Ishikawa (cell line): ENCODE measurements around the gene PRKCE.

Experiments
- CEBPB ChIP-seq: IDR thresholded peaks from 2 replicates; pipeline ENCODE4 v1.6.1; 2012
- CREB1 ChIP-seq: IDR thresholded peaks from 2 replicates; pipeline ENCODE4 v1.6.1; 2012; ENCODE audit warnings: low read depth
- EGR1 ChIP-seq: IDR thresholded peaks from 2 replicates; pipeline ENCODE4 v1.6.1; 2012
- EP300 ChIP-seq: IDR thresholded peaks from 2 replicates; pipeline ENCODE4 v1.6.1; 2012; ENCODE audit warnings: borderline replicate concordance
- FOXM1 ChIP-seq: IDR thresholded peaks from 2 replicates; pipeline ENCODE4 v1.6.1; 2012; ENCODE audit warnings: low read depth, borderline replicate concordance
- NFIC ChIP-seq: IDR thresholded peaks from 2 replicates; pipeline ENCODE4 v1.6.1; 2012
- RAD21 ChIP-seq: IDR thresholded peaks from 2 replicates; pipeline ENCODE4 v1.6.1; 2012; ENCODE audit warnings: low read depth
- TAF1 ChIP-seq: IDR thresholded peaks from 2 replicates; pipeline ENCODE4 v1.6.1; 2012; ENCODE audit warnings: low read depth, mild to moderate bottlenecking
- TCF12 ChIP-seq: IDR thresholded peaks from 2 replicates; pipeline ENCODE4 v1.6.1; 2012; ENCODE audit warnings: low read depth
- TEAD4 ChIP-seq: IDR thresholded peaks from 2 replicates; pipeline ENCODE4 v1.6.1; 2012
- YY1 ChIP-seq: IDR thresholded peaks from 2 replicates; pipeline ENCODE4 v1.6.1; 2012; ENCODE audit warnings: low read depth
- ZBTB7A ChIP-seq: IDR thresholded peaks from 2 replicates; pipeline ENCODE4 v1.6.1; 2012; ENCODE audit warnings: low read depth
- TF ChIP-seq, protein P1 (sequence below): IDR thresholded peaks from 2 replicates; pipeline ENCODE4 v1.6.1; 2012
- TF ChIP-seq, protein P2 (sequence below): IDR thresholded peaks from 2 replicates; pipeline ENCODE4 v1.6.1; 2012
- TF ChIP-seq, protein P3 (sequence below): IDR thresholded peaks from 2 replicates; pipeline ENCODE4 v1.6.1; 2012; ENCODE audit warnings: low read depth, mild to moderate bottlenecking

Gene PRKCE

DNA sequence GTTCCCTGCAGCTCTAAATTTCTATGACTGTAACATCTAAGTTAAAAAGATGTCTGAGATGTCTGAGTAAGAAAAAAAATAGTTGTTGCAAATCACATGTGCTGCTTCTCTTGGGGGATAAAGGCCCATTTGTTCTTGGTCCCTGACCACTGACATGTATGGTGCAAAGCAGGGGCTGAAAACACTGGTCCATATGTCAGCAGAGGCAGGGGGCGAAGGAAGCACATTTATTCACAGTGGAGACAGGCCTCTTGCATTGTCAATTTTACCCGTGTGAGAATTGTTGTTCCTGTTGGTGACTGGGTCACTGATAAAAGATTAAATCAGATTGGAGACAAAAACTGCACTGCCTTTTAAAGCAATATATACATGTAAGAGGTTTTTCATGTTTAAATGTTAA, 38.8 kb downstream of the PRKCE start:
- no peak for TF ChIP-seq NFIC
- TF ChIP-seq CEBPB, result no peak
- no peak for TF ChIP-seq CREB1
- no peak for TF ChIP-seq TCF12
- no peak for TF ChIP-seq ZBTB7A
- TF ChIP-seq YY1, result no peak
- TF ChIP-seq RAD21, result no peak

DNA sequence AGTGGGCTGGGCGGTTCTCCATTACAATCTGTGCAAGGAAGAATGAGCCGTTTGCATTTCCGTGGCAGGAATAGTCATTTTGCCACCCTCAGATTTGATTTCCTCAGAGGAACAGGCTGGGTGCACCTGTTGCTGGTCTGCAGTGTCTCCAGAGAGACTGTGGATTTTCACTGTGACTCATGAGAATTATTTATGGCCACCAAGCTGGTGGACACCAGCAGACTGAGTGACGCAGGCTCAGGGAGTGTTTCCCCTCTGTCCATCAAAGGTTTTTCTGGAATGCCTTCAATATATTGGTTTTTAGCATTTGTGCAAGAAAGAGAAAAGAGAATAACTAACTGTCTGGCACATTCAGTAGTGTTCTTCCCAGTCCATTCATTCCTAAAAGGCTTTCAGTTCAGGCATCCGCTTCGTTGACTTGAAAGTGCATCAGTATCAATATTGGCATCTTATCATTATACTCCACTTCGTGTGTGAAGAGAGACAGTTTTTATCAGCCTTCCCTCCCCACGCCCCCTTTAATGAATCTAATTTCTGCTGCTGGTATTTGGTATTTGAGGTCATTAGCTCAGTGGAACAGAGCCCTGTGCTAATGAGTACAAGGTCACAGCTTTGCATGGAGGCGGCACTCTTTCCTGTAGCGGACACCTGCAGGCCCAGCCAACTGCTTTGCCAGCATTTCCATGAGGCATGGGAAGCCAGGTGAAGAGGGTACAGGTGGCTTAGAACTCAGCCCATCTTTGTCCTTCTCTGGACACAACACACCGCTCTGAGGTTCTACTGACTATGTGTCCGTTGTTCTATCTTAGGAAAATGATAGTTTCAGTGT, 39.9 kb downstream of the PRKCE start:
- TF ChIP-seq RAD21, result no peak
- 0 out of 2 replicates have a peak, but pooled peaks have one; percentile 28 for TF ChIP-seq YY1
- TF ChIP-seq, protein P1, sequence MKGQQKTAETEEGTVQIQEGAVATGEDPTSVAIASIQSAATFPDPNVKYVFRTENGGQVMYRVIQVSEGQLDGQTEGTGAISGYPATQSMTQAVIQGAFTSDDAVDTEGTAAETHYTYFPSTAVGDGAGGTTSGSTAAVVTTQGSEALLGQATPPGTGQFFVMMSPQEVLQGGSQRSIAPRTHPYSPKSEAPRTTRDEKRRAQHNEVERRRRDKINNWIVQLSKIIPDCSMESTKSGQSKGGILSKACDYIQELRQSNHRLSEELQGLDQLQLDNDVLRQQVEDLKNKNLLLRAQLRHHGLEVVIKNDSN, result no peak
- no peak for TF ChIP-seq CEBPB

DNA sequence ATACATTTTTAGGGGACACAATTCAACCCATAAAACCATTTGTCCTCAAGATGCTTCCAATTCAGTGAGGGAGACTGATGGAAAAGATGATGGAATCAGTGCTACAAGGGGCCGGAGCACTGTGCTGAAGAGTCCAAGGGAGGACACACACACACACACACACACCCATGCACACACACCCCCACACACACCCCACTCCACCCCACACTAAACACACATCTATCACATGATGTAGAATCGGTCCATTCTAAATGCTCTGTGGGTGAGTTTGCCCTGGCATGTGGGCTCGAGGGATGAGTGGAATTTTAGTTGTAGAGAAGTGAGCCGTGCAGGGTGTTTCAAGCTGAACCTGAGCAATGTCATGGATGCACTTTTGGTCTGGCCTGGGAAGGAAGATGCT, 41.1 kb downstream of the PRKCE start:
- TF ChIP-seq, protein P1, result no peak
- TF ChIP-seq EP300 (no peak), NFIC (no peak), EGR1 (no peak), TAF1 (no peak), TCF12 (no peak), CEBPB (no peak), RAD21 (no peak), ZBTB7A (no peak)
- TF ChIP-seq, protein P2, sequence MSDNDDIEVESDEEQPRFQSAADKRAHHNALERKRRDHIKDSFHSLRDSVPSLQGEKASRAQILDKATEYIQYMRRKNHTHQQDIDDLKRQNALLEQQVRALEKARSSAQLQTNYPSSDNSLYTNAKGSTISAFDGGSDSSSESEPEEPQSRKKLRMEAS, result no peak

DNA sequence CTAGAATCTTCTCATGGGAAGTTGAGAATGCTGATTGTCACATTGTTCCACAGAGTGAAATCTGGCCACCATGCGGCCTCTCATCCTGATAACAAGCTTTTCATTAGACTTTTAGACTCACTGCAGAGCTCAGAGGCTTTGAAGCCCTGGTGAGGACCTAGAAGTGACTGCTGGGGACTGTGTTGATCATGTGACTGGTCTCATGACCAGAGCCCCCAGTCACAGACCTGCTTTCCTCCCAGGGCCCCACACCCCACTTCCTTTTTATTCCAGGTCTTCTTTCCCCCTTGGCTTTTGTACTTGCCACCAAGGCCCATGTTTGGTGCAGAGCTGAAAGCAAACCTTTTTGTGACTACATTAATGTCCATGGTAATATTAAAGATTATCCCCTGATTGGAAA, 45.2 kb downstream of the PRKCE start:
- TF ChIP-seq, protein P3, sequence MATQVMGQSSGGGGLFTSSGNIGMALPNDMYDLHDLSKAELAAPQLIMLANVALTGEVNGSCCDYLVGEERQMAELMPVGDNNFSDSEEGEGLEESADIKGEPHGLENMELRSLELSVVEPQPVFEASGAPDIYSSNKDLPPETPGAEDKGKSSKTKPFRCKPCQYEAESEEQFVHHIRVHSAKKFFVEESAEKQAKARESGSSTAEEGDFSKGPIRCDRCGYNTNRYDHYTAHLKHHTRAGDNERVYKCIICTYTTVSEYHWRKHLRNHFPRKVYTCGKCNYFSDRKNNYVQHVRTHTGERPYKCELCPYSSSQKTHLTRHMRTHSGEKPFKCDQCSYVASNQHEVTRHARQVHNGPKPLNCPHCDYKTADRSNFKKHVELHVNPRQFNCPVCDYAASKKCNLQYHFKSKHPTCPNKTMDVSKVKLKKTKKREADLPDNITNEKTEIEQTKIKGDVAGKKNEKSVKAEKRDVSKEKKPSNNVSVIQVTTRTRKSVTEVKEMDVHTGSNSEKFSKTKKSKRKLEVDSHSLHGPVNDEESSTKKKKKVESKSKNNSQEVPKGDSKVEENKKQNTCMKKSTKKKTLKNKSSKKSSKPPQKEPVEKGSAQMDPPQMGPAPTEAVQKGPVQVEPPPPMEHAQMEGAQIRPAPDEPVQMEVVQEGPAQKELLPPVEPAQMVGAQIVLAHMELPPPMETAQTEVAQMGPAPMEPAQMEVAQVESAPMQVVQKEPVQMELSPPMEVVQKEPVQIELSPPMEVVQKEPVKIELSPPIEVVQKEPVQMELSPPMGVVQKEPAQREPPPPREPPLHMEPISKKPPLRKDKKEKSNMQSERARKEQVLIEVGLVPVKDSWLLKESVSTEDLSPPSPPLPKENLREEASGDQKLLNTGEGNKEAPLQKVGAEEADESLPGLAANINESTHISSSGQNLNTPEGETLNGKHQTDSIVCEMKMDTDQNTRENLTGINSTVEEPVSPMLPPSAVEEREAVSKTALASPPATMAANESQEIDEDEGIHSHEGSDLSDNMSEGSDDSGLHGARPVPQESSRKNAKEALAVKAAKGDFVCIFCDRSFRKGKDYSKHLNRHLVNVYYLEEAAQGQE, result no peak
- TF ChIP-seq RAD21, result no peak
- TF ChIP-seq, protein P1, result 0 out of 2 replicates have a peak, but pooled peaks have one; percentile 44

DNA sequence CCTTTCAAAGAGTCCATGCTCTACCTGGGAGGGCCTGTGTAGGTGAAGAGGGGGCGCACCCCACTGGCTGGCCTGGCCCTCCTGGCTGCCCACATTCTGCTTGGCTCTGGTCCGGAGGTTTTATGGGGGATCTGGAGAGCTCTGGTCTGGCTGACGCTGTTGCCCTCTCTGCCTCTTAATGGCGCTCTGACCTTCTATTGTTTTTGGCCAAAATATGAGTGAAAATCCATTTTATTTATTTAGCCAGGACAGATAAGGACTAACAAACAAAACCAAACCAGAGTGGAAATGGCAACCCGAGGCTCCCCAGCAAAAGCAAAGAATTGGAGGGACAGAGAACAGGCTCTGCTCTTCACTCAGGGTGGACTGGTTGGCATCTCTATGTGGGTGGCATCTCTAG, 45.7 kb downstream of the PRKCE start:
- TF ChIP-seq, protein P3, result no peak
- TF ChIP-seq TAF1 (no peak), RAD21 (no peak), EP300 (no peak), TEAD4 (no peak), CREB1 (no peak)

DNA sequence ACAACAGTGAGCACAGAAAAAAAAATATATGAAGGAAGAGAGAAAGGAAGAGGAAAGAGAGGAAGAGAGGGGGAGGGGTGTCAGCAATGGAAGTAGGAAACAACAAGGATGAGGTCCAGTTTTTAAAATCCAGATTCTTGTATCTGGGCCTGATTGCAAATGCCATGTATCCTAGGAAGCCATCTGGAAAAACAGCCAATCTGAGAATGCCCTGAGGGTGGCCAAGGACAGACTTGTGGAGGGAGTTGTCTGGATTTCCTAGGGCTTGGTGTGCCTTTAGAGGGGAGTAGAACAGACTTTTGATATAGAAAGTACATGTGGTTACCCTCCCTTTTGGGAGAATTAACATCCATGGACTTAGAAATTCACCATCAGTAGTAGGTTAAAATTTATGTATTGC, 47.1 kb downstream of the PRKCE start:
- TF ChIP-seq, protein P2, result no peak
- TF ChIP-seq FOXM1, result no peak
- TF ChIP-seq, protein P1, result no peak
- TF ChIP-seq NFIC, result no peak
- no peak for TF ChIP-seq EP300
